Nephron progenitor cell (in vitro differentiated cells): ENCODE measurements around the gene GALE.

Experiments
- DNase-seq: peaks from one replicate; pipeline ENCODE4 v3.0.0; 2021
- H3K27ac Mint-ChIP-seq: 2 replicates; pipeline ENCODE4 v1.8.0; 2021; ENCODE audit warnings: mild to moderate bottlenecking, moderate library complexity, mixed read lengths
- H3K27me3 Mint-ChIP-seq: 2 replicates; pipeline ENCODE4 v1.8.0; 2021; ENCODE audit warnings: mild to moderate bottlenecking, low read depth, mixed read lengths; ENCODE audit not compliant: poor library complexity
- H3K36me3 Mint-ChIP-seq: 2 replicates; pipeline ENCODE4 v1.8.0; 2021; ENCODE audit warnings: low read depth, mixed read lengths
- H3K4me1 Mint-ChIP-seq: 2 replicates; pipeline ENCODE4 v1.8.0; 2021; ENCODE audit warnings: mixed read lengths
- H3K4me3 Mint-ChIP-seq: 2 replicates; pipeline ENCODE4 v1.8.0; 2021; ENCODE audit warnings: mild to moderate bottlenecking, moderate library complexity, mixed read lengths
- H3K9me3 Mint-ChIP-seq: 2 replicates; pipeline ENCODE4 v1.8.0; 2021; ENCODE audit warnings: mild to moderate bottlenecking, moderate library complexity, mixed read lengths
- CTCF ChIP-seq: fragments of 200-600 bp; sonication (generic); IDR thresholded peaks from 2 replicates; pipeline ENCODE4 v1.5.0; 2021; ENCODE audit warnings: antibody characterized with exemption

GALE gene

GRCh38 chr1:23814016-23814415, 13.5 kb upstream of the GALE start:
- no peak overlapping the region for H3K4me3 Mint-ChIP-seq
- H3K9me3 Mint-ChIP-seq: no peaks in the 10 kb centered on the region
- DNase-seq: no peak
- no peak overlapping the region for H3K27ac Mint-ChIP-seq
- peaks cover 23% of the 10 kb centered on the region for H3K36me3 Mint-ChIP-seq
- no peak for TF ChIP-seq CTCF
- H3K4me1 Mint-ChIP-seq: peaks cover 7% of the 10 kb centered on the region
- H3K27me3 Mint-ChIP-seq: no peaks in the 10 kb centered on the region

- no peaks in the 10 kb centered on the region for H3K27me3 Mint-ChIP-seq
- no peak overlapping the region for H3K4me3 Mint-ChIP-seq
- H3K4me1 Mint-ChIP-seq: peaks cover 7% of the 10 kb centered on the region
- no peaks in the 10 kb centered on the region for H3K9me3 Mint-ChIP-seq
- peak; percentile 53 for DNase-seq
- H3K27ac Mint-ChIP-seq: no peak overlapping the region
- TF ChIP-seq CTCF: peak; percentile 69
- peaks cover 27% of the 10 kb centered on the region for H3K36me3 Mint-ChIP-seq
Observed at GRCh38 chr1:23810818-23811540, 10.4 kb upstream of the GALE start.

- H3K9me3 Mint-ChIP-seq: no peaks in the 10 kb centered on the region
- H3K27me3 Mint-ChIP-seq: no peaks in the 10 kb centered on the region
- TF ChIP-seq CTCF: peak; percentile 58
- peaks cover 32% of the 10 kb centered on the region for H3K36me3 Mint-ChIP-seq
- peaks cover 7% of the 10 kb centered on the region for H3K4me1 Mint-ChIP-seq
- no peak overlapping the region for H3K4me3 Mint-ChIP-seq
- peak; percentile 61 for DNase-seq
- H3K27ac Mint-ChIP-seq: no peak overlapping the region
Observed at GRCh38 chr1:23809751-23810171, 9.2 kb upstream of the GALE start.

GRCh38 chr1:23807453-23807852, 6.9 kb upstream of the GALE start:
- H3K4me3 Mint-ChIP-seq: no peak overlapping the region
- H3K4me1 Mint-ChIP-seq: peaks cover 7% of the 10 kb centered on the region
- no peaks in the 10 kb centered on the region for H3K9me3 Mint-ChIP-seq
- TF ChIP-seq CTCF: no peak
- H3K27ac Mint-ChIP-seq: peak overlapping the region; percentile 14
- H3K36me3 Mint-ChIP-seq: peaks cover 34% of the 10 kb centered on the region
- peaks cover under 1% of the 10 kb centered on the region for H3K27me3 Mint-ChIP-seq
- DNase-seq: no peak

GRCh38 chr1:23806280-23806679, 5.7 kb upstream of the GALE start:
- no peak for TF ChIP-seq CTCF
- H3K4me1 Mint-ChIP-seq: peaks cover 9% of the 10 kb centered on the region
- H3K4me3 Mint-ChIP-seq: no peak overlapping the region
- H3K27ac Mint-ChIP-seq: no peak overlapping the region
- no peak for DNase-seq
- H3K9me3 Mint-ChIP-seq: no peaks in the 10 kb centered on the region
- H3K36me3 Mint-ChIP-seq: peaks cover 30% of the 10 kb centered on the region
- H3K27me3 Mint-ChIP-seq: peaks cover 11% of the 10 kb centered on the region

- H3K36me3 Mint-ChIP-seq: peaks cover 27% of the 10 kb centered on the region
- H3K27ac Mint-ChIP-seq: no peak overlapping the region
- H3K4me1 Mint-ChIP-seq: peaks cover 6% of the 10 kb centered on the region
- no peaks in the 10 kb centered on the region for H3K9me3 Mint-ChIP-seq
- TF ChIP-seq CTCF: no peak
- no peak for DNase-seq
- H3K27me3 Mint-ChIP-seq: peaks cover 14% of the 10 kb centered on the region
- H3K4me3 Mint-ChIP-seq: no peak overlapping the region
Observed at GRCh38 chr1:23805025-23805424, 4.5 kb upstream of the GALE start.
